Effector memory CD8-positive, alpha-beta T cell (primary cell): ENCODE measurements around the gene RABGAP1L.

ENCODE experiments used
- ATAC-seq: fragments of 150-1000 bp; cut with Tn5 transposase; replicated peaks from 2 replicates; pipeline ENCODE4 v1.10.0; 2021; ENCODE audit warnings: mild to moderate bottlenecking, moderate library complexity
- DNase-seq, 3 experiments: peaks; one replicate each; pipeline ENCODE4 v3.0.0; 2021
- H3K27ac Mint-ChIP-seq, 2 donors: one replicate each; pipeline ENCODE4 v1.8.0; 2022; ENCODE audit warnings: mild to moderate bottlenecking in 2 of 2, mixed read lengths in 2 of 2, moderate library complexity in 2 of 2
- H3K27me3 Mint-ChIP-seq, 2 donors: one replicate each; pipeline ENCODE4 v1.8.0; 2022; ENCODE audit warnings: mixed read lengths in 2 of 2
- H3K36me3 Mint-ChIP-seq: one replicate; pipeline ENCODE4 v1.8.0; 2022; ENCODE audit warnings: mild to moderate bottlenecking, moderate library complexity, mixed read lengths; ENCODE audit not compliant: insufficient read depth
- H3K4me1 Mint-ChIP-seq, 2 donors: one replicate each; pipeline ENCODE4 v1.8.0; 2022; ENCODE audit warnings: low read depth in 2 of 2, mixed read lengths in 2 of 2
- H3K4me3 Mint-ChIP-seq, 2 donors: one replicate each; pipeline ENCODE4 v1.8.0; 2022; ENCODE audit warnings: mild to moderate bottlenecking in 2 of 2, mixed read lengths in 2 of 2, moderate library complexity in 2 of 2
- H3K9me3 Mint-ChIP-seq, 2 donors: one replicate each; pipeline ENCODE4 v1.8.0; 2022; ENCODE audit warnings: mixed read lengths in 2 of 2

The RABGAP1L gene

GRCh38 chr1:174359454-174359805, 200.1 kb downstream of the RABGAP1L start:
- H3K4me1 Mint-ChIP-seq: peaks cover 18 to 38% of the 10 kb centered on the region in 2 donors
- peaks cover 4% of the 10 kb centered on the region for H3K36me3 Mint-ChIP-seq
- no peak overlapping the region for H3K4me3 Mint-ChIP-seq
- peak overlapping the region in 1 of 2 donors; percentile 18 for H3K27ac Mint-ChIP-seq
- ATAC-seq (no peak), DNase-seq (no peak)
- H3K9me3 Mint-ChIP-seq: no peaks in the 10 kb centered on the region
- no peaks in the 10 kb centered on the region for H3K27me3 Mint-ChIP-seq

DNA sequence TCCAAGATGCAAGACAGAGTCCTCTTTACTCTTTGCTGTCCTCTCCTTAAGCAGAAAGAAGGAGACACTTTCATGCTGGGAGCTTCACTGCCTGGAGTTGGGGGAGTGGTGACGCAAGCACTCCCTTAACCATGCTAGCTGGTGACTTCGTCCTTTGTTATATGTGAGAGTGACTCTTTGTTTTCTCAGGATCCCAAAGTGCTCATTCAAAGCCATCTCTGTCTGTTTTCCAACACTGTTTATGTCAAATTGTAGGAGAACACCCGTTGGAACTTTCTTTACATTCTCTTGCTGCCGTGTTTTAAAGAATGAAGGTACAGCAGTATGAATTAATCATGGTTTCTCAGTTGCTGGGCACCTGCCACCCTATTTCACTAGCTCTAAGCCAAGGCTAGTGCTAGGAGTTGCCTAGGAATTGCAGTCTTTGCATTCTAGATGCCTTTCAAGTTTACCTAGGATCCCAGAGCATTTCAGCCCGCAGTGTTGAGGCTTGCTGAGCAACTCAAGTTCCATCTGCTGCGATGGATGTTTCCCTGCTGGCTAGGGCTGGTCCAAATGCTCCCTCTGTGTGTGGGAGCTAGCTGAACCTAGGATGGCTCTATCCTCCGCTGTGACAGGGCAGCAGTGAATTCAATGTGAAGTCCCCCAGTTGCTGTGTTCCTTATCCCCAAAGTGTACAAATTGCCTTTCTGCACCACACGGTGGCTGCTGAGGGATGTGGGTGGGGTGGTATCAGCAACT, 205.8 kb downstream of the RABGAP1L start:
- DNase-seq (no peak), ATAC-seq (no peak)
- Mint-ChIP-seq H3K27ac (no peak overlapping the region), H3K27me3 (no peaks in the 10 kb centered on the region), H3K4me1 (peaks cover 16 to 31% of the 10 kb centered on the region in 2 donors), H3K4me3 (no peak overlapping the region), H3K9me3 (no peaks in the 10 kb centered on the region), H3K36me3 (peaks cover 4% of the 10 kb centered on the region)

DNA sequence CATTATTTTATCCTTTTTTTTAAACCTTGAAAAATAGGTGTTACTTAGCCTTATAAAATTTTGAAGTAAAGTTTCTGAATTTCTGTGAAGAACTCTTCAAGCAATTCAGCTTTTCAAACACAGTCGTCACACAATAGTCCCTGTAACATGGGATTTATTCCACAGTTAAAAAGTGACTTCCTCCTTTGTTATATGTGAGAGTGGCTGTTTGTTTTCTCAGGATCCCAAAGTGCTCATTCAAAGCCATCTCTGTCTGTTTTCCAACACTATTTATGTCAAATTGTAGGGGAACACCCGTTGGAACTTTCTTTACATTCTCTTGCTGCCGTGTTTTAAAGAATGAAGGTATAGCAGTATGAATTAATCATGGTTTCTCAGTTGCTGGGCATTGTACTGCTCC, 207.6 kb downstream of the RABGAP1L start:
- ATAC-seq: no peak
- Mint-ChIP-seq H3K9me3 (no peaks in the 10 kb centered on the region), H3K4me1 (peaks cover 14 to 24% of the 10 kb centered on the region in 2 donors), H3K4me3 (no peak overlapping the region), H3K27ac (no peak overlapping the region), H3K27me3 (no peaks in the 10 kb centered on the region), H3K36me3 (no peaks in the 10 kb centered on the region)
- no peak for DNase-seq

DNA sequence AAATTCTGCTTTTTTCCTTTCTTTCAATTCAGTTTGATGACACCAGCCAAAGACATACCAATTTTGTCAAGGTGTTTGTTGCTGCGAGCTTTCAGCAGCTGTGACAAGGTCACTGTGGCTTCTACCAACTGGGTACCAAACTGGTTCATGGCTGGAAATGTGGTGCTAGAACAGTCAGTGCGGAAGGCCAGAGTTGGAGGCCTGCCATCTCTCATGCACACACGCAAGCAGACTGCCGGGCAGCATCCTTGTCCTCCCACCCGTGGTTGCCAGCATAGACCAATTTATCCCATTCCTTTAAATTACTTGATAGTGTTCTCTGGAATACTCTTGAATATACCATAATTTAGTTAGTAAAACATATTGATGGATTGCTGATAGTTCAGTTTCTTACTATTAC, 208.6 kb downstream of the RABGAP1L start:
- H3K27ac Mint-ChIP-seq: no peak overlapping the region
- peaks cover 8 to 16% of the 10 kb centered on the region in 2 donors for H3K4me1 Mint-ChIP-seq
- no peaks in the 10 kb centered on the region for H3K9me3 Mint-ChIP-seq
- DNase-seq (no peak), ATAC-seq (no peak)
- no peak overlapping the region for H3K4me3 Mint-ChIP-seq
- H3K27me3 Mint-ChIP-seq: no peaks in the 10 kb centered on the region
- H3K36me3 Mint-ChIP-seq: no peaks in the 10 kb centered on the region

DNA sequence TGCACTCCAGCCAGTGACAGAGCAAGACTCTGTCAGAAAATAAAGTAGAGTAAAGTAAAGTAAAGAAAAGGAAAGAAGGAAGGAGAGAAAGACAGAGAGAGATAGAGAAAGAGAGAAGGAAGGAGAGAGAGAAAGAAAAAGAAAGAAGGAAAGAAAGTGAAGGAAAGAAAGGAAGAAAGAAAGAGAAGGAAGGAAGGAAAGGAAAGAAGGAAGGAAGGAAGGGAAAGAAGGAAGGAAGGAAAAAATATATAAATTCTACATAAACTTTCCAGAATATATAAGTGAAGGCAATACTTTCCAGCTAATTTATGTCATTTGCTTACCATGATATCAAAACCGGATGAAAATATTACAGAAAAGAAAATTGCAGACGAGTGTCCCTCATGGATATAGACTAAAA, 216.7 kb downstream of the RABGAP1L start:
- peak overlapping the region in 1 of 2 donors; percentile 42 for H3K27ac Mint-ChIP-seq
- no peak for ATAC-seq
- no peaks in the 10 kb centered on the region for H3K27me3 Mint-ChIP-seq
- H3K36me3 Mint-ChIP-seq: no peaks in the 10 kb centered on the region
- no peak overlapping the region for H3K4me3 Mint-ChIP-seq
- DNase-seq: no peak
- peaks cover 0 to 5% of the 10 kb centered on the region in 2 donors for H3K4me1 Mint-ChIP-seq
- no peaks in the 10 kb centered on the region for H3K9me3 Mint-ChIP-seq

DNA sequence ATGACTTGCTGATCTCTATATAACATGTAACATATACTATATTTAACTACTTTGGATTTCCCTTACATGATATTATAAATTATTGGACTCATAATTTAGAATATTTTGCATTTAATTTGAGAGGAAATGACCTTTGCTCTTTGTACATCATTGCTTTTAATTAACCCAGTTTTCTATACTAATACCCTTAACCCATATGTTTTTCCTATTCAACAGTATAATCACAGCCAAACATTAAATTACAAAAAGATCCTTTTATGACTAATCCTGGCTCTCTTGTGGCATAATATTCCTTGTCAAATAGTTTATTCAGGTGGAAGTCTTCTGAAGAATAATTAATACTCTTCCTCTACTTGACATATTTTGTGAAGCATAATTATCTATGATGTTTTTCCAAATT, 232.4 kb downstream of the RABGAP1L start:
- DNase-seq: no peak
- no peaks in the 10 kb centered on the region for H3K9me3 Mint-ChIP-seq
- H3K36me3 Mint-ChIP-seq: peaks cover 3% of the 10 kb centered on the region
- no peak overlapping the region for H3K4me3 Mint-ChIP-seq
- no peaks in the 10 kb centered on the region for H3K27me3 Mint-ChIP-seq
- H3K27ac Mint-ChIP-seq: no peak overlapping the region
- peaks cover 2 to 13% of the 10 kb centered on the region in 2 donors for H3K4me1 Mint-ChIP-seq
- no peak for ATAC-seq

DNA sequence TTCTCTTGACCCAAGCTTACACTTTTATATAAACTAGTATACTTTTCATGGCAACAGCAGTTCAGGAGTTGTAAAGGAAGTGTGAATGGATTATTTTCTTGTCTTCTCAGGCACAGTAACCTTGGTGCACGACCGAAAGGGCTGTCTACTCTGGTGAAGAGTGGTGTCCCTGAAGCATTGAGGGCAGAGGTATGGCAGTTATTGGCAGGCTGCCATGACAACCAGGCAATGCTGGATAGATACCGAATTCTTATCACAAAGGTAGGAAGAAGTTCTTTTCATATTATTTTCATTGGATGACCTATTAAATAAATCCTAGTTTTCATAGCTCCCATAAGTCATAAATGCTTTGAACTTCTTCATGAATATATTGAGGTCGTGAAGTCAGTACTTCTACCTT, 234.6 kb downstream of the RABGAP1L start:
- no peaks in the 10 kb centered on the region for H3K27me3 Mint-ChIP-seq
- H3K9me3 Mint-ChIP-seq: no peaks in the 10 kb centered on the region
- H3K36me3 Mint-ChIP-seq: peaks cover 3% of the 10 kb centered on the region

GRCh38 chr1:174397261-174397660, 237.9 kb downstream of the RABGAP1L start:
- ATAC-seq (no peak), DNase-seq (no peak)
- no peaks in the 10 kb centered on the region for H3K27me3 Mint-ChIP-seq
- H3K4me1 Mint-ChIP-seq: peaks cover 6 to 30% of the 10 kb centered on the region in 2 donors
- peaks cover 2% of the 10 kb centered on the region for H3K36me3 Mint-ChIP-seq
- no peak overlapping the region for H3K4me3 Mint-ChIP-seq
- H3K9me3 Mint-ChIP-seq: no peaks in the 10 kb centered on the region
- peak overlapping the region in 1 of 2 donors; percentile 64 for H3K27ac Mint-ChIP-seq

More for the DNA sequence above, 234.6 kb downstream of the RABGAP1L start:
- H3K4me3 Mint-ChIP-seq: no peak overlapping the region
- H3K4me1 Mint-ChIP-seq: peaks cover 6 to 24% of the 10 kb centered on the region in 2 donors
- no peak for ATAC-seq
- no peak for DNase-seq
- H3K27ac Mint-ChIP-seq: no peak overlapping the region

DNA sequence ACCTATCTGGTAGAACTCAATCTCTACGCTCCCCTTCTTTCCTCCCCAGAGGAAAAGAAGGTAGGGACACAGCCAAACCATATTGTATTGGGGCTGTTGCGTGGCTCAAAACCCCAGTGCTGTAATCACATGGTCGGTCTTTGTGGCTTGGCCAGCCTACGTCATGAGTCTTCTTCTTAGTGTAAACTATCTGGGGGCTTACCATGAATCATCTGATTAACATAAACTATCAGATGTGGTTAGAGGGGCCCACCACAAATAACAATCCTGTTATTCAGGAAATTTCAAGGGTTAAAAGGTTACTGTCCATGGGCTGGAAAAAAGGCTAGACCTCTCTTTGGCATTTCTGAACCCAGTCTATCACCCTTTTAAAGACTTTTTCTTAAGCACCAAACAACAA, 238.9 kb downstream of the RABGAP1L start:
- H3K27ac Mint-ChIP-seq: peak overlapping the region in 1 of 2 donors; percentile 16
- DNase-seq: no peak
- no peak for ATAC-seq
- H3K36me3 Mint-ChIP-seq: no peaks in the 10 kb centered on the region
- peaks cover 5 to 39% of the 10 kb centered on the region in 2 donors for H3K4me1 Mint-ChIP-seq
- no peaks in the 10 kb centered on the region for H3K27me3 Mint-ChIP-seq
- H3K9me3 Mint-ChIP-seq: no peaks in the 10 kb centered on the region
- H3K4me3 Mint-ChIP-seq: no peak overlapping the region

- H3K27ac Mint-ChIP-seq: no peak overlapping the region
- H3K36me3 Mint-ChIP-seq: no peaks in the 10 kb centered on the region
- H3K27me3 Mint-ChIP-seq: no peaks in the 10 kb centered on the region
Measured at GRCh38 chr1:174399211-174399610, 239.9 kb downstream of the RABGAP1L start.

GRCh38 chr1:174401075-174401474, 241.8 kb downstream of the RABGAP1L start:
- Mint-ChIP-seq H3K27me3 (no peaks in the 10 kb centered on the region), H3K4me1 (peaks cover 6 to 39% of the 10 kb centered on the region in 2 donors), H3K36me3 (no peaks in the 10 kb centered on the region), H3K27ac (peak overlapping the region in 1 of 2 donors; percentile 31), H3K4me3 (no peak overlapping the region), H3K9me3 (no peaks in the 10 kb centered on the region)
- DNase-seq (no peak), ATAC-seq (no peak)

More at GRCh38 chr1:174399211-174399610, 239.9 kb downstream of the RABGAP1L start:
- no peak overlapping the region for H3K4me3 Mint-ChIP-seq
- peaks cover 5 to 39% of the 10 kb centered on the region in 2 donors for H3K4me1 Mint-ChIP-seq
- no peaks in the 10 kb centered on the region for H3K9me3 Mint-ChIP-seq
- ATAC-seq (no peak), DNase-seq (no peak)

GRCh38 chr1:174405219-174405618, 245.9 kb downstream of the RABGAP1L start:
- no peaks in the 10 kb centered on the region for H3K27me3 Mint-ChIP-seq
- no peak overlapping the region for H3K27ac Mint-ChIP-seq
- H3K4me1 Mint-ChIP-seq: peaks cover 2 to 40% of the 10 kb centered on the region in 2 donors
- no peak overlapping the region for H3K4me3 Mint-ChIP-seq
- no peaks in the 10 kb centered on the region for H3K36me3 Mint-ChIP-seq
- ATAC-seq: no peak
- no peaks in the 10 kb centered on the region for H3K9me3 Mint-ChIP-seq
- no peak for DNase-seq

DNA sequence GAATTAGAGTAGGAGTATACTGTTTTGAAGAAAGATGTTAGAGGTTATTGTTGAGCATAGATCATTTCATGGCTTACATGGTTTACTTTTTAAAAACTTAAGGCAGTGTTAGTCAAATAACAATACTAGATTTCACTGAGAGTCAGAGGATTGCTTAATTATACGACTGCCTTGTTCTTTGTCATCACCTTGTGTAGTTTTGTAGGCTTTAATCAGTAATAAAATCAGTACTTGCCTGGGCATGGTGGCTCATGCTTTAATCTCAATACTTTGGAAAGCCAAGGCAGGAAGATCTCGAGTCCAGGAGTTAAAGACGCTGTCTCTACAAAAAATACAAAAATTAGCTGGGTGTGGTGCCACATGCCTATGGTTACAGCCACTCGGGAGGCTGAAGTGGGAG, 247.1 kb downstream of the RABGAP1L start:
- peaks cover 0 to 4% of the 10 kb centered on the region in 2 donors for H3K9me3 Mint-ChIP-seq
- DNase-seq (no peak), ATAC-seq (no peak)
- no peaks in the 10 kb centered on the region for H3K36me3 Mint-ChIP-seq
- H3K27me3 Mint-ChIP-seq: no peaks in the 10 kb centered on the region
- peaks cover 11 to 40% of the 10 kb centered on the region in 2 donors for H3K4me1 Mint-ChIP-seq
- H3K4me3 Mint-ChIP-seq: no peak overlapping the region
- H3K27ac Mint-ChIP-seq: no peak overlapping the region

DNA sequence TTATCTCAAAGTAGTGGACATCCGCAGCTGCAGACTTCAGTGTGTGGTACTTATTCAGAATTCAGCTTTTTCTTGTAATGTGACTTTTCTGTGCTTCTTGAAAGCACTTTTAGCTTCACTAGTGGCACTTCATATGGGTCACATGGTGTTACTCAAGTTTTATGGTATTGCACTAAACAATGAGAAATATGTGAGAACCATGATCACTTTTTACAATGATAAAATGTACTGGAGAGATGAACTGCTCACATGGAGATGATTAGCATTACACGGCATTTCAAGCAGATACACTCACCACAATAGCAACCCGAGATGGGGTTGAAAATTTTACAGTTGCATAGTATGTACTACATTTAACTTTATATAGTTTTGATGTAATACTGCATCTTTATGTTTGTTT, 248.3 kb downstream of the RABGAP1L start:
- DNase-seq (no peak), ATAC-seq (no peak)
- no peak overlapping the region for H3K27ac Mint-ChIP-seq
- peaks cover 19 to 46% of the 10 kb centered on the region in 2 donors for H3K4me1 Mint-ChIP-seq
- no peaks in the 10 kb centered on the region for H3K27me3 Mint-ChIP-seq
- H3K4me3 Mint-ChIP-seq: no peak overlapping the region
- H3K36me3 Mint-ChIP-seq: no peaks in the 10 kb centered on the region
- peaks cover 0 to 16% of the 10 kb centered on the region in 2 donors for H3K9me3 Mint-ChIP-seq
